ENCODE results near the gene KRT5. TPM values are rescaled to one million over a fixed set of nuclear protein-coding genes. Genes with fewer than 3 reads are reported as not detected.

Gene KRT5
- polyA plus RNA-seq, 3 donors = 0.04 TPM; not detected in 2

- WGBS (ENCODE audit: insufficient coverage) = 95% methylated on average over 8 of the region's 8 CpGs
- no peak overlapping the region for H3K27ac ChIP-seq (ENCODE audit: low read depth in 1 of 2, low read length in 2 of 2)
- Mint-ChIP-seq H3K4me3 (no peak overlapping the region), H3K27ac (no peak overlapping the region), H3K4me1 (peaks cover 14% of the 10 kb centered on the region), H3K36me3 (no peaks in the 10 kb centered on the region), H3K9me3 (peaks cover 0 to under 1% (median 0%) of the 10 kb centered on the region in 7 donors), H3K27me3 (ENCODE audit: low read depth in 3 of 3) (peaks cover 0 to 6% (median 0%) of the 10 kb centered on the region in 3 donors)
- peaks cover 10 to 18% of the 10 kb centered on the region in 2 donors for H3K4me1 ChIP-seq (ENCODE audit: control insufficient read depth in 1 of 2, insufficient read depth in 2 of 2, low read length in 2 of 2)
- intact Hi-C loops (cut with micrococcal nuclease) = no loop called here
- DNase-seq = no peak
- no peaks in the 10 kb centered on the region for H3K79me2 ChIP-seq (ENCODE audit: insufficient read depth, low read length)
- H3K9ac ChIP-seq (ENCODE audit: insufficient read depth, low read length, poor library complexity, severe bottlenecking) = no peak overlapping the region
- H2AFZ ChIP-seq (ENCODE audit: insufficient read depth, low read depth, low read length, poor library complexity, severe bottlenecking) = no peak overlapping the region
- no peaks in the 10 kb centered on the region for H3K27me3 ChIP-seq (ENCODE audit: control insufficient read depth in 2 of 2, insufficient read depth in 2 of 2, low read length in 2 of 2)
- no peaks in the 10 kb centered on the region for H3K36me3 ChIP-seq (replicated peaks in 1 of 2; ENCODE audit: control insufficient read depth in 1 of 2, insufficient read depth in 2 of 2, low read length in 2 of 2)
- H4K20me1 ChIP-seq (ENCODE audit: insufficient read depth, low read length) = no peaks in the 10 kb centered on the region
- no peak overlapping the region for H3K4me3 ChIP-seq (replicated peaks in 1 of 3; ENCODE audit: low read depth in 2 of 3, low read length in 3 of 3)
- no peak overlapping the region for H3K4me2 ChIP-seq (replicated peaks; ENCODE audit: extremely low read depth, low read length, poor library complexity, severe bottlenecking)
- H3K9me3 ChIP-seq (replicated peaks in 1 of 2; ENCODE audit: control insufficient read depth in 1 of 2, insufficient read depth in 1 of 2, low read length in 2 of 2) = no peaks in the 10 kb centered on the region
- no peak for TF ChIP-seq CTCF (IDR thresholded peaks at IDR 0.05)
Observed at GRCh38 chr12:52528641-52529143, 8.5 kb upstream of the KRT5 start.

GRCh38 chr12:52527121-52527800 lies 7.1 kb upstream of the KRT5 start:
- Histone ChIP-seq H3K9ac (ENCODE audit: insufficient read depth, low read length, poor library complexity, severe bottlenecking) (no peak overlapping the region), H3K4me2 (replicated peaks; ENCODE audit: extremely low read depth, low read length, poor library complexity, severe bottlenecking) (no peak overlapping the region), H2AFZ (ENCODE audit: insufficient read depth, low read depth, low read length, poor library complexity, severe bottlenecking) (no peak overlapping the region), H4K20me1 (ENCODE audit: insufficient read depth, low read length) (no peaks in the 10 kb centered on the region), H3K4me3 (replicated peaks in 1 of 3; ENCODE audit: low read depth in 2 of 3, low read length in 3 of 3) (no peak overlapping the region), H3K27ac (ENCODE audit: low read depth in 1 of 2, low read length in 2 of 2) (no peak overlapping the region), H3K4me1 (ENCODE audit: control insufficient read depth in 1 of 2, insufficient read depth in 2 of 2, low read length in 2 of 2) (peaks cover 10 to 14% of the 10 kb centered on the region in 2 donors), H3K79me2 (ENCODE audit: insufficient read depth, low read length) (no peaks in the 10 kb centered on the region), H3K36me3 (replicated peaks in 1 of 2; ENCODE audit: control insufficient read depth in 1 of 2, insufficient read depth in 2 of 2, low read length in 2 of 2) (no peaks in the 10 kb centered on the region), H3K27me3 (ENCODE audit: control insufficient read depth in 2 of 2, insufficient read depth in 2 of 2, low read length in 2 of 2) (no peaks in the 10 kb centered on the region), H3K9me3 (replicated peaks in 1 of 2; ENCODE audit: control insufficient read depth in 1 of 2, insufficient read depth in 1 of 2, low read length in 2 of 2) (no peaks in the 10 kb centered on the region)
- Mint-ChIP-seq H3K36me3 (no peaks in the 10 kb centered on the region), H3K27ac (no peak overlapping the region), H3K9me3 (no peaks in the 10 kb centered on the region), H3K4me1 (peaks cover 12% of the 10 kb centered on the region), H3K4me3 (no peak overlapping the region), H3K27me3 (ENCODE audit: low read depth in 3 of 3) (peaks cover 0 to 6% (median 4%) of the 10 kb centered on the region in 3 donors)
- intact Hi-C loops (cut with micrococcal nuclease) = no loop called here
- TF ChIP-seq CTCF (IDR thresholded peaks at IDR 0.05) = no peak
- DNase-seq = no peak
- 40% methylated on average over 3 of the region's 4 CpGs for WGBS (ENCODE audit: insufficient coverage)

Measured in CD14-positive monocyte (primary cell).